GM23338 (cell line): ENCODE measurements around the gene PRKCI. TPM values are rescaled to one million over a fixed set of nuclear protein-coding genes. Genes with fewer than 3 reads are reported as not detected.

Experiments used
- ATAC-seq: fragments of 200-7000 bp; cut with Tn5 transposase; 3 replicates; pipeline ENCODE4 v1.9.1; 2020
- DNase-seq: peaks from one replicate; pipeline ENCODE4 v3.0.0-alpha.2; 2015; ENCODE audit warnings: low spot score
- H2AFZ ChIP-seq: fragments of 200-600 bp; sonication (generic); 2 replicates; pipeline ENCODE4 v1.8.0; 2016; ENCODE audit warnings: antibody characterized with exemption, mild to moderate bottlenecking, moderate library complexity
- H3F3A ChIP-seq: fragments of 200-600 bp; sonication (generic); replicated peaks from 2 replicates; pipeline ENCODE4 v1.8.0; 2017; ENCODE audit warnings: antibody characterized with exemption, mixed run types, low read depth
- H3K27ac ChIP-seq: fragments of 200-600 bp; sonication (generic); 2 replicates; pipeline ENCODE4 v1.6.1; 2016; ENCODE audit warnings: low read depth
- H3K27me3 ChIP-seq: fragments of 200-600 bp; sonication (generic); 2 replicates; pipeline ENCODE4 v1.8.0; 2016; ENCODE audit warnings: mild to moderate bottlenecking, mixed run types, moderate library complexity; ENCODE audit not compliant: insufficient read depth
- H3K36me3 ChIP-seq: fragments of 200-600 bp; sonication (generic); 2 replicates; pipeline ENCODE4 v1.8.0; 2016; ENCODE audit warnings: mild to moderate bottlenecking; ENCODE audit not compliant: insufficient read depth
- H3K4me1 ChIP-seq: fragments of 200-600 bp; sonication (generic); 2 replicates; pipeline ENCODE4 v1.8.0; 2016; ENCODE audit warnings: mild to moderate bottlenecking, moderate library complexity; ENCODE audit not compliant: insufficient read depth
- H3K4me2 ChIP-seq: fragments of 200-600 bp; sonication (generic); 2 replicates; pipeline ENCODE4 v1.7.1; 2017; ENCODE audit warnings: mixed run types
- H3K4me3 ChIP-seq: fragments of 200-600 bp; sonication (generic); 2 replicates; pipeline ENCODE4 v1.6.1; 2016; ENCODE audit warnings: mixed run types
- H3K79me2 ChIP-seq: fragments of 200-600 bp; sonication (generic); replicated peaks from 2 replicates; pipeline ENCODE4 v1.8.0; 2017; ENCODE audit warnings: mild to moderate bottlenecking; ENCODE audit not compliant: insufficient read depth
- H3K9me2 ChIP-seq: fragments of 200-600 bp; sonication (generic); 2 replicates; pipeline ENCODE4 v1.8.0; 2017; ENCODE audit not compliant: insufficient read depth
- H4K20me1 ChIP-seq: fragments of 200-600 bp; sonication (generic); replicated peaks from 2 replicates; pipeline ENCODE4 v1.8.0; 2017; ENCODE audit warnings: mild to moderate bottlenecking; ENCODE audit not compliant: insufficient read depth
- H3K27ac Mint-ChIP-seq: 2 replicates; pipeline ENCODE4 v1.8.0; 2020; ENCODE audit warnings: inconsistent platforms, mild to moderate bottlenecking, moderate library complexity, mixed read lengths
- H3K27me3 Mint-ChIP-seq: 3 replicates; pipeline ENCODE4 v1.8.0; 2022; ENCODE audit warnings: low read depth, mild to moderate bottlenecking, moderate library complexity, mixed read lengths, inconsistent platforms; ENCODE audit not compliant: insufficient read depth, poor library complexity
- H3K36me3 Mint-ChIP-seq: 3 replicates; pipeline ENCODE4 v1.8.0; 2021; ENCODE audit warnings: low read depth, mild to moderate bottlenecking, inconsistent platforms, moderate library complexity, mixed read lengths
- H3K4me1 Mint-ChIP-seq: 3 replicates; pipeline ENCODE4 v1.8.0; 2020; ENCODE audit warnings: mild to moderate bottlenecking, inconsistent platforms, mixed read lengths
- H3K4me3 Mint-ChIP-seq: 3 replicates; pipeline ENCODE4 v1.8.0; 2021; ENCODE audit warnings: moderate library complexity, mild to moderate bottlenecking, inconsistent platforms, mixed read lengths
- H3K9me3 Mint-ChIP-seq: 3 replicates; pipeline ENCODE4 v1.8.0; 2020; ENCODE audit warnings: moderate library complexity, mild to moderate bottlenecking, inconsistent platforms, mixed read lengths
- CREB1 ChIP-seq: fragments of 250-450 bp; sonication (Bioruptor Pico); IDR thresholded peaks from 2 replicates; pipeline ENCODE4 v1.5.0; 2020; ENCODE audit warnings: low read depth, mild to moderate bottlenecking, moderate library complexity
- EZH2 ChIP-seq: fragments of 200-600 bp; sonication (generic); IDR thresholded peaks from one replicate; pipeline ENCODE4 v1.8.0; 2017; ENCODE audit warnings: antibody characterized with exemption, mild to moderate bottlenecking, low read depth; ENCODE audit not compliant: unreplicated experiment
- EZH2phosphoT487 ChIP-seq: fragments of 200-600 bp; sonication (generic); IDR thresholded peaks from one replicate; pipeline ENCODE4 v1.8.1; 2018; ENCODE audit warnings: antibody characterized with exemption; ENCODE audit not compliant: unreplicated experiment
- JUNB ChIP-seq: IDR thresholded peaks from one replicate; pipeline ENCODE4 v1.6.1; 2016; ENCODE audit warnings: antibody characterized with exemption; ENCODE audit not compliant: unreplicated experiment
- NANOG ChIP-seq: IDR thresholded peaks from 2 replicates; pipeline ENCODE4 v1.6.1; 2016; ENCODE audit warnings: antibody characterized with exemption, borderline replicate concordance
- STAT1 ChIP-seq: IDR thresholded peaks from one replicate; pipeline ENCODE4 v1.6.1; 2016; ENCODE audit warnings: antibody characterized with exemption; ENCODE audit not compliant: unreplicated experiment
- ZNF114 ChIP-seq: fragments of 250-450 bp; sonication (Bioruptor Pico); IDR thresholded peaks from 2 replicates; pipeline ENCODE4 v1.5.0; 2020; ENCODE audit warnings: mild to moderate bottlenecking, moderate library complexity
- ZNF331 ChIP-seq: fragments of 250-450 bp; sonication (Bioruptor Pico); IDR thresholded peaks from 2 replicates; pipeline ENCODE4 v1.5.0; 2020; ENCODE audit warnings: low read depth, mild to moderate bottlenecking, moderate library complexity
- polyA plus RNA-seq: library from polyadenylated mRNA; unstranded; fragments of >200 nt; fragmentation: Nextera tagmentation; extraction: Ambion mirVana; gene quantifications from 2 replicates; pipeline ENCODE4 v1.2.1, GENCODE V29; 2016
- total RNA-seq: library from RNA; depleted of rRNA; stranded (reverse); fragments of >200 nt; shearing (Covaris generic); gene quantifications from 2 replicates; pipeline ENCODE4 v1.2.3, GENCODE V29; 2014
- TF ChIP-seq, protein P1 (sequence below), 2 experiments: fragments of 200-600 bp in 1 of 2; sonication (generic) in 1 of 2; conservative IDR thresholded peaks; 2 replicates each; pipeline versions ENCODE4 v1.5.1 to v1.6.1; 2016 to 2017; ENCODE audit warnings: antibody characterized with exemption in 2 of 2, low read depth in 2 of 2, mild to moderate bottlenecking in 2 of 2, moderate library complexity in 1 of 2
- TF ChIP-seq, protein P2 (sequence below): fragments of 250-450 bp; sonication (Bioruptor Pico); IDR thresholded peaks from 2 replicates; pipeline ENCODE4 v1.5.0; 2020; ENCODE audit warnings: mild to moderate bottlenecking, moderate library complexity
- TF ChIP-seq, protein P3 (sequence below): IDR thresholded peaks from one replicate; pipeline ENCODE4 v1.6.1; 2018; ENCODE audit warnings: antibody characterized with exemption; ENCODE audit not compliant: unreplicated experiment

The PRKCI gene
- total and polyA plus RNA-seq, 2 experiments from 2014 or later, result 58.0 to 119 TPM

DNA sequence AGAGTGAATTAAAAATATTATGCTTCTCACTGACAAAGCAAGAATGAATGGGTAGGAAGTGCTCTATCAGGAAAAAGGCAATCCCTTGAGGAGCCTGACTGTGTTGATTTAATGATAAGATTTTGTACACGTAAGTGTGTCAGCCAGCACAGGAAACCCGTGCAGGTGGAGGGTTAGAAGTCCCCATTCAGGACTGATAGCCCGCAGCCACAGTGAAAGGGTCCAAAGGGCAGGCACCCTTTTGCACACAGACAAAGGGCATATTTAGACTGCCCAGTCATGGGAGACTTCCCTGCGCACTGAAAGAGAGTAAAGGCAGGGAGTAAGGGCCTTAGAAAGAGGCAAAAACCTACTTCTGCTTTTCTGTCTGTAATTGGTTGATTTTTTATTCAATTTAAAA, 108.9 kb downstream of the PRKCI start:
- Mint-ChIP-seq H3K9me3 (peaks cover 45% of the 10 kb centered on the region), H3K27me3 (no peaks in the 10 kb centered on the region), H3K4me1 (no peaks in the 10 kb centered on the region), H3K27ac (no peak overlapping the region), H3K36me3 (peaks cover 23% of the 10 kb centered on the region), H3K4me3 (no peak overlapping the region)
- Histone ChIP-seq H3K27ac (no peak overlapping the region), H3K79me2 (no peaks in the 10 kb centered on the region), H3K36me3 (peaks cover 6% of the 10 kb centered on the region; the same call in 1 of the 2 replicates), H3K4me2 (no peak overlapping the region), H3F3A (no peaks in the 10 kb centered on the region; the same call in 1 of the 2 replicates), H3K9me2 (no peaks in the 10 kb centered on the region), H3K4me3 (no peak overlapping the region), H3K27me3 (no peaks in the 10 kb centered on the region), H2AFZ (no peak overlapping the region), H3K4me1 (no peaks in the 10 kb centered on the region), H4K20me1 (no peaks in the 10 kb centered on the region)
- TF ChIP-seq STAT1 (no peak), NANOG (no peak)
- DNase-seq (no peak), ATAC-seq (no peak)

DNA sequence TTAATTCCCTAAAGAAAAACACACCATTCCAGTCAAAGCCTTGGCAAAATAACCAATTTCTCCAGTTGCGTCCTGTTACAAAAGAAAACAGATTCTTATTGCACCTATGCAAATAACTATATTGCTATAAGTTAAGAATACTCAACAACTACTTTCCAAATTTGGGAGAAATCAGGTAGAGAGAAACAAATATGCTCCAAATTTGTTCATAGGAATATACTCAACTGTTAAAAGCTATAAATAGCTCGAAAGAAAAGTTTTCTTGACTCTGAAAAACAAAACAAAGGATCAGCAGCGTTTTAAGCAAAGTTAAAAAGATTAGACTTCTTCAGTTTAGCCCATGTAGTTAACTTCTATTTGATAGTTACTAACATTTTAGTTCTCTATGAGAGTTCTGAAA, 115.2 kb downstream of the PRKCI start:
- H3K27me3 Mint-ChIP-seq, result no peaks in the 10 kb centered on the region
- Histone ChIP-seq H3K27ac (no peak overlapping the region), H2AFZ (no peak overlapping the region), H3K4me2 (no peak overlapping the region), H3K27me3 (no peaks in the 10 kb centered on the region), H3K79me2 (no peaks in the 10 kb centered on the region), H3F3A (0 out of 2 replicates have a peak, but pooled peaks cover 3% of the 10 kb centered on the region), H3K9me2 (no peaks in the 10 kb centered on the region; the same call in 1 of the 2 replicates), H3K4me3 (no peak overlapping the region), H3K36me3 (peaks cover 29% of the 10 kb centered on the region; the same call in 1 of the 2 replicates), H3K4me1 (no peaks in the 10 kb centered on the region), H4K20me1 (no peaks in the 10 kb centered on the region)
- ATAC-seq (no peak), DNase-seq (no peak)
- peaks cover 42% of the 10 kb centered on the region for H3K36me3 Mint-ChIP-seq
- no peaks in the 10 kb centered on the region for H3K4me1 Mint-ChIP-seq
- H3K27ac Mint-ChIP-seq, result no peak overlapping the region
- H3K9me3 Mint-ChIP-seq, result peaks cover 76% of the 10 kb centered on the region
- H3K4me3 Mint-ChIP-seq, result no peak overlapping the region
- TF ChIP-seq, protein P1, sequence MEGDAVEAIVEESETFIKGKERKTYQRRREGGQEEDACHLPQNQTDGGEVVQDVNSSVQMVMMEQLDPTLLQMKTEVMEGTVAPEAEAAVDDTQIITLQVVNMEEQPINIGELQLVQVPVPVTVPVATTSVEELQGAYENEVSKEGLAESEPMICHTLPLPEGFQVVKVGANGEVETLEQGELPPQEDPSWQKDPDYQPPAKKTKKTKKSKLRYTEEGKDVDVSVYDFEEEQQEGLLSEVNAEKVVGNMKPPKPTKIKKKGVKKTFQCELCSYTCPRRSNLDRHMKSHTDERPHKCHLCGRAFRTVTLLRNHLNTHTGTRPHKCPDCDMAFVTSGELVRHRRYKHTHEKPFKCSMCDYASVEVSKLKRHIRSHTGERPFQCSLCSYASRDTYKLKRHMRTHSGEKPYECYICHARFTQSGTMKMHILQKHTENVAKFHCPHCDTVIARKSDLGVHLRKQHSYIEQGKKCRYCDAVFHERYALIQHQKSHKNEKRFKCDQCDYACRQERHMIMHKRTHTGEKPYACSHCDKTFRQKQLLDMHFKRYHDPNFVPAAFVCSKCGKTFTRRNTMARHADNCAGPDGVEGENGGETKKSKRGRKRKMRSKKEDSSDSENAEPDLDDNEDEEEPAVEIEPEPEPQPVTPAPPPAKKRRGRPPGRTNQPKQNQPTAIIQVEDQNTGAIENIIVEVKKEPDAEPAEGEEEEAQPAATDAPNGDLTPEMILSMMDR (conservative IDR thresholded peaks at IDR 0.05; ENCODE audit: low read depth in 2 of 2), result no peak
- no peak for TF ChIP-seq CREB1
- TF ChIP-seq ZNF331 (CRISPR knock-in tag), result no peak
- TF ChIP-seq ZNF114, result no peak
- no peak for TF ChIP-seq NANOG
- TF ChIP-seq, protein P2, sequence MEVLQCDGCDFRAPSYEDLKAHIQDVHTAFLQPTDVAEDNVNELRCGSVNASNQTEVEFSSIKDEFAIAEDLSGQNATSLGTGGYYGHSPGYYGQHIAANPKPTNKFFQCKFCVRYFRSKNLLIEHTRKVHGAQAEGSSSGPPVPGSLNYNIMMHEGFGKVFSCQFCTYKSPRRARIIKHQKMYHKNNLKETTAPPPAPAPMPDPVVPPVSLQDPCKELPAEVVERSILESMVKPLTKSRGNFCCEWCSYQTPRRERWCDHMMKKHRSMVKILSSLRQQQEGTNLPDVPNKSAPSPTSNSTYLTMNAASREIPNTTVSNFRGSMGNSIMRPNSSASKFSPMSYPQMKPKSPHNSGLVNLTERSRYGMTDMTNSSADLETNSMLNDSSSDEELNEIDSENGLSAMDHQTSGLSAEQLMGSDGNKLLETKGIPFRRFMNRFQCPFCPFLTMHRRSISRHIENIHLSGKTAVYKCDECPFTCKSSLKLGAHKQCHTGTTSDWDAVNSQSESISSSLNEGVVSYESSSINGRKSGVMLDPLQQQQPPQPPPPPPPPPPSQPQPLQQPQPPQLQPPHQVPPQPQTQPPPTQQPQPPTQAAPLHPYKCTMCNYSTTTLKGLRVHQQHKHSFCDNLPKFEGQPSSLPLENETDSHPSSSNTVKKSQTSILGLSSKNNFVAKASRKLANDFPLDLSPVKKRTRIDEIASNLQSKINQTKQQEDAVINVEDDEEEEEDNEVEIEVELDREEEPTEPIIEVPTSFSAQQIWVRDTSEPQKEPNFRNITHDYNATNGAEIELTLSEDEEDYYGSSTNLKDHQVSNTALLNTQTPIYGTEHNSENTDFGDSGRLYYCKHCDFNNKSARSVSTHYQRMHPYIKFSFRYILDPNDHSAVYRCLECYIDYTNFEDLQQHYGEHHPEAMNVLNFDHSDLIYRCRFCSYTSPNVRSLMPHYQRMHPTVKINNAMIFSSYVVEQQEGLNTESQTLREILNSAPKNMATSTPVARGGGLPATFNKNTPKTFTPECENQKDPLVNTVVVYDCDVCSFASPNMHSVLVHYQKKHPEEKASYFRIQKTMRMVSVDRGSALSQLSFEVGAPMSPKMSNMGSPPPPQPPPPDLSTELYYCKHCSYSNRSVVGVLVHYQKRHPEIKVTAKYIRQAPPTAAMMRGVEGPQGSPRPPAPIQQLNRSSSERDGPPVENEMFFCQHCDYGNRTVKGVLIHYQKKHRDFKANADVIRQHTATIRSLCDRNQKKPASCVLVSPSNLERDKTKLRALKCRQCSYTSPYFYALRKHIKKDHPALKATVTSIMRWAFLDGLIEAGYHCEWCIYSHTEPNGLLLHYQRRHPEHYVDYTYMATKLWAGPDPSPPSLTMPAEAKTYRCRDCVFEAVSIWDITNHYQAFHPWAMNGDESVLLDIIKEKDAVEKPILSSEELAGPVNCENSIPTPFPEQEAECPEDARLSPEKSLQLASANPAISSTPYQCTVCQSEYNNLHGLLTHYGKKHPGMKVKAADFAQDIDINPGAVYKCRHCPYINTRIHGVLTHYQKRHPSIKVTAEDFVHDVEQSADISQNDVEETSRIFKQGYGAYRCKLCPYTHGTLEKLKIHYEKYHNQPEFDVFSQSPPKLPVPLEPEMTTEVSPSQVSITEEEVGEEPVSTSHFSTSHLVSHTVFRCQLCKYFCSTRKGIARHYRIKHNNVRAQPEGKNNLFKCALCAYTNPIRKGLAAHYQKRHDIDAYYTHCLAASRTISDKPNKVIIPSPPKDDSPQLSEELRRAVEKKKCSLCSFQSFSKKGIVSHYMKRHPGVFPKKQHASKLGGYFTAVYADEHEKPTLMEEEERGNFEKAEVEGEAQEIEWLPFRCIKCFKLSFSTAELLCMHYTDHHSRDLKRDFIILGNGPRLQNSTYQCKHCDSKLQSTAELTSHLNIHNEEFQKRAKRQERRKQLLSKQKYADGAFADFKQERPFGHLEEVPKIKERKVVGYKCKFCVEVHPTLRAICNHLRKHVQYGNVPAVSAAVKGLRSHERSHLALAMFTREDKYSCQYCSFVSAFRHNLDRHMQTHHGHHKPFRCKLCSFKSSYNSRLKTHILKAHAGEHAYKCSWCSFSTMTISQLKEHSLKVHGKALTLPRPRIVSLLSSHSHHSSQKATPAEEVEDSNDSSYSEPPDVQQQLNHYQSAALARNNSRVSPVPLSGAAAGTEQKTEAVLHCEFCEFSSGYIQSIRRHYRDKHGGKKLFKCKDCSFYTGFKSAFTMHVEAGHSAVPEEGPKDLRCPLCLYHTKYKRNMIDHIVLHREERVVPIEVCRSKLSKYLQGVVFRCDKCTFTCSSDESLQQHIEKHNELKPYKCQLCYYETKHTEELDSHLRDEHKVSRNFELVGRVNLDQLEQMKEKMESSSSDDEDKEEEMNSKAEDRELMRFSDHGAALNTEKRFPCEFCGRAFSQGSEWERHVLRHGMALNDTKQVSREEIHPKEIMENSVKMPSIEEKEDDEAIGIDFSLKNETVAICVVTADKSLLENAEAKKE (CRISPR knock-in tag), result no peak
- TF ChIP-seq JUNB, result no peak
- TF ChIP-seq EZH2phosphoT487, result no peak
- TF ChIP-seq, protein P3, sequence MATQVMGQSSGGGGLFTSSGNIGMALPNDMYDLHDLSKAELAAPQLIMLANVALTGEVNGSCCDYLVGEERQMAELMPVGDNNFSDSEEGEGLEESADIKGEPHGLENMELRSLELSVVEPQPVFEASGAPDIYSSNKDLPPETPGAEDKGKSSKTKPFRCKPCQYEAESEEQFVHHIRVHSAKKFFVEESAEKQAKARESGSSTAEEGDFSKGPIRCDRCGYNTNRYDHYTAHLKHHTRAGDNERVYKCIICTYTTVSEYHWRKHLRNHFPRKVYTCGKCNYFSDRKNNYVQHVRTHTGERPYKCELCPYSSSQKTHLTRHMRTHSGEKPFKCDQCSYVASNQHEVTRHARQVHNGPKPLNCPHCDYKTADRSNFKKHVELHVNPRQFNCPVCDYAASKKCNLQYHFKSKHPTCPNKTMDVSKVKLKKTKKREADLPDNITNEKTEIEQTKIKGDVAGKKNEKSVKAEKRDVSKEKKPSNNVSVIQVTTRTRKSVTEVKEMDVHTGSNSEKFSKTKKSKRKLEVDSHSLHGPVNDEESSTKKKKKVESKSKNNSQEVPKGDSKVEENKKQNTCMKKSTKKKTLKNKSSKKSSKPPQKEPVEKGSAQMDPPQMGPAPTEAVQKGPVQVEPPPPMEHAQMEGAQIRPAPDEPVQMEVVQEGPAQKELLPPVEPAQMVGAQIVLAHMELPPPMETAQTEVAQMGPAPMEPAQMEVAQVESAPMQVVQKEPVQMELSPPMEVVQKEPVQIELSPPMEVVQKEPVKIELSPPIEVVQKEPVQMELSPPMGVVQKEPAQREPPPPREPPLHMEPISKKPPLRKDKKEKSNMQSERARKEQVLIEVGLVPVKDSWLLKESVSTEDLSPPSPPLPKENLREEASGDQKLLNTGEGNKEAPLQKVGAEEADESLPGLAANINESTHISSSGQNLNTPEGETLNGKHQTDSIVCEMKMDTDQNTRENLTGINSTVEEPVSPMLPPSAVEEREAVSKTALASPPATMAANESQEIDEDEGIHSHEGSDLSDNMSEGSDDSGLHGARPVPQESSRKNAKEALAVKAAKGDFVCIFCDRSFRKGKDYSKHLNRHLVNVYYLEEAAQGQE, result no peak
- TF ChIP-seq STAT1, result no peak
- TF ChIP-seq EZH2, result no peak
